Stomach (tissue), 9 donors: Measurements from ENCODE around the gene DMRT3. TPM values are rescaled to one million over a fixed set of nuclear protein-coding genes. Genes with fewer than 3 reads are reported as not detected.

Experiments used
- DNase-seq, 2 donors: peaks; one replicate each; pipeline versions ENCODE4 v3.0.0 to v3.0.0-alpha.2; 2013 to 2019
- H3K27ac ChIP-seq, 5 donors: fragments of 200-600 bp in 4 of 5; sonication (generic) in 4 of 5; one replicate each; pipeline ENCODE4 v1.5.1; 2013 to 2019; ENCODE audit warnings: mild to moderate bottlenecking in 1 of 5, moderate library complexity in 1 of 5
- H3K27me3 ChIP-seq, 3 donors: fragments of 200-600 bp; sonication (generic); one replicate each; pipeline ENCODE4 v1.5.1; 2017 to 2019; ENCODE audit warnings: mixed run types in 1 of 3
- H3K36me3 ChIP-seq, 4 donors: fragments of 200-600 bp; sonication (generic); 1 replicate in 3 of 4; 2 replicates in 1 of 4; pipeline ENCODE4 v1.5.1; 2016 to 2019
- H3K4me1 ChIP-seq, 4 donors: fragments of 200-600 bp; sonication (generic); one replicate each; pipeline ENCODE4 v1.5.1; 2016 to 2019
- H3K4me3 ChIP-seq, 4 donors: fragments of 200-600 bp; sonication (generic) in 3 of 4; one replicate each; pipeline ENCODE4 v1.5.1; 2016 to 2019; ENCODE audit warnings: mild to moderate bottlenecking in 1 of 4
- H3K9me3 ChIP-seq, 4 donors: fragments of 200-600 bp; sonication (generic); one replicate each; pipeline ENCODE4 v1.5.1; 2016 to 2019
- CTCF ChIP-seq, 7 experiments: fragments of 450-650 bp in 4 of 7; fragments of 200-600 bp in 3 of 7; sonication (generic) in 3 of 7; IDR thresholded peaks; one replicate each; pipeline ENCODE4 v1.5.1; 2016 to 2019; ENCODE audit warnings: antibody characterized with exemption in 7 of 7, control low read depth in 2 of 7, mild to moderate bottlenecking in 1 of 7
- EP300 ChIP-seq: sonication (generic); formaldehyde crosslinking; IDR thresholded peaks from one replicate; pipeline ENCODE4 v1.6.1; 2017; ENCODE audit warnings: antibody characterized with exemption
- POLR2A ChIP-seq, 4 donors: fragments of 450-650 bp; IDR thresholded peaks; one replicate each; pipeline ENCODE4 v1.6.1; 2016; ENCODE audit warnings: antibody characterized with exemption in 4 of 4, control low read depth in 2 of 4, mild to moderate bottlenecking in 1 of 4, moderate library complexity in 1 of 4
- POLR2AphosphoS5 ChIP-seq, 3 donors: sonication (generic); formaldehyde crosslinking; IDR thresholded peaks; one replicate each; pipeline ENCODE4 v1.6.1; 2016; ENCODE audit warnings: antibody characterized with exemption in 3 of 3
- WGBS, 5 donors: extraction: QIAGEN DNeasy Blood & Tissue Kit in 3 of 5; methylation state at CpG; one replicate each; pipeline versions ENCODE4 v1.1.5 to v1.1.7; 2013 to 2018; 5-methylcytosine and 5-hydroxymethylcytosine counted together
- intact Hi-C: fragments of 100-400 bp; cut with DNase I; formaldehyde crosslinking; loops from one replicate; pipeline ENCODE4 v1.15.1; 2023; ENCODE audit warnings: low total_unique reads
- polyA plus RNA-seq, 3 donors: library from polyadenylated mRNA; stranded (reverse); fragments of 200-250 nt; gene quantifications; one replicate each; pipeline ENCODE4 v1.2.3, GENCODE V29; 2013
- total RNA-seq, 5 donors: library from RNA; depleted of rRNA; stranded (reverse); fragments of >200 nt; gene quantifications; one replicate each; pipeline versions ENCODE4 v1.1.0 to v1.2.3, GENCODE V29; 2014 to 2016
- donor health status: healthy with polysubstance abuse.
- donor health status: Bipolar disorder and iron deficiency.
- donor health status: healthy.

Gene DMRT3
- total and polyA plus RNA-seq, 8 donors, result 0.35 TPM; not detected in 7

- Histone ChIP-seq H3K27ac (no peak overlapping the region), H3K27me3 (peaks cover 55 to 100% (median 95%) of the 10 kb centered on the region in 3 donors), H3K36me3 (no peaks in the 10 kb centered on the region), H3K4me3 (peak overlapping the region in 3 of 4 donors; percentile 12 to 37 (median 19)), H3K9me3 (no peaks in the 10 kb centered on the region), H3K4me1 (peaks cover 21 to 33% (median 28%) of the 10 kb centered on the region in 4 donors)
- DNase-seq, result peak in 1 of 2 donors; percentile 40
- TF ChIP-seq POLR2AphosphoS5 (IDR thresholded peaks at IDR 0.05) (no peak), EP300 (no peak), POLR2A (IDR thresholded peaks at IDR 0.05) (no peak), CTCF (IDR thresholded peaks at IDR 0.05) (no peak)
- 2 to 7% (median 4%) methylated on average over 23 to 92 of the region's 92 CpGs for WGBS, 5 donors
- intact Hi-C loops, result no loop called here
Measured at GRCh38 chr9:976943-977837, 735 bp downstream of the DMRT3 start.

DNA sequence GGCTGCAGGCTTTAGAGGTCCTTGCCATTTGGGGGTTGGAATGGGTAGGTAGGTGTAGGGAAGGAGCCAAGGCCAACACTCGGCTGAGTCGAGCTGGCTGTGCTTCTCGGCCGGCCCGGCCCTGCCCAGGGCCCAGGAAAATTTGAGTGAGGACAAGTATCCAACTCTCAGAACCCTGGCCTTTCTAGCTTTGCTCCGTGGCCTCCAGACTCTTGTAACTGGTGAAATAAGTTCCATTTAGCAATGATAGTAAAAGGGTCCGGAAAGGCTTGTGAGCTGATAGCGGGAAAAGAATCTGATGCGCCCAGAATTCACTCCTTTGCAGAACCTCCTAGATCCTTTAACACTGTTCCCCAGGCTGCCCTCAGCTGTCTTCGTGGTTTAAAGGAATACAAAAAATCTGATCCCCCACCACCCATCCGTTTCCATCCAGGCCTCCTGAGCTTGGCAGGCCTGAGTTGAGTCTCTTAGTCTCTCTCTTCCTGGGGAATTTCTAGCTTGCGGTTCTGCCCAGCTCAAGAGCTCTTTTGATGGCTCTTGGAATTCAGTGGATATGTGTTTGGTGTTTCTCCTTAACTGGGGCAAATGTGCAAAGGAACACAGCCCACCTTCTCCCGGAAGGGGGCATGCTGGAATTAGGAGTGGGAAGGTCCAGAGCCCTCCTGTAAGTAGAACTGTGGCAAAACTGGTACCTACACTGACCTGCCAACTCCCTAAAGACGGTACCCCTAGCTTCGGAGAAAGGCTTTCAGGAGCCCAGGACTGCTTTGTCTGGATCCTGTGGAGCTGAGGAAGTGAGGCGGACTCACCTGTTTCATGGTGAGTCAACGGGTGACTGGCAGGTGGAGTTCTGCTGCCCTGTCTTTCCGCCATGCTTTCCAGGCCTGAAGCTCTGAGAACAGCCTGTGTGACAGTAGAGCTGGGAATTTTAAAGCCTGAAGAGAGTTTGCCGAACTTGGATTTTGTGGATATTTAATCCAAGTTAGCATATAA lies 1.7 kb downstream of the DMRT3 start:
- Histone ChIP-seq H3K27ac (no peak overlapping the region), H3K9me3 (no peaks in the 10 kb centered on the region), H3K4me1 (peaks cover 11 to 24% (median 19%) of the 10 kb centered on the region in 4 donors), H3K36me3 (no peaks in the 10 kb centered on the region), H3K4me3 (no peak overlapping the region), H3K27me3 (peaks cover 47 to 100% (median 94%) of the 10 kb centered on the region in 3 donors)
- intact Hi-C loops, result no loop called here
- DNase-seq, result no peak
- 18 to 29% (median 25%) methylated on average over 19 of the region's 19 CpGs for WGBS, 5 donors
- TF ChIP-seq CTCF (IDR thresholded peaks at IDR 0.05) (no peak), EP300 (no peak), POLR2A (IDR thresholded peaks at IDR 0.05) (no peak)

- TF ChIP-seq CTCF (IDR thresholded peaks at IDR 0.05), result no peak
- Histone ChIP-seq H3K27ac (no peak overlapping the region), H3K27me3 (peaks cover 38 to 100% (median 79%) of the 10 kb centered on the region in 3 donors), H3K9me3 (no peaks in the 10 kb centered on the region), H3K4me1 (peaks cover 11 to 19% (median 17%) of the 10 kb centered on the region in 4 donors), H3K4me3 (no peak overlapping the region), H3K36me3 (no peaks in the 10 kb centered on the region)
- intact Hi-C loops, result no loop called here
- no peak for DNase-seq
- WGBS, 5 donors, result 6 to 24% (median 17%) methylated on average over 2 of the region's 2 CpGs
Measured at GRCh38 chr9:979983-980382, 3.5 kb downstream of the DMRT3 start.

- Histone ChIP-seq H3K27me3 (peaks cover 38 to 100% (median 75%) of the 10 kb centered on the region in 3 donors), H3K27ac (no peak overlapping the region), H3K4me1 (peaks cover 11 to 19% (median 17%) of the 10 kb centered on the region in 4 donors), H3K36me3 (no peaks in the 10 kb centered on the region), H3K9me3 (no peaks in the 10 kb centered on the region), H3K4me3 (no peak overlapping the region)
- TF ChIP-seq CTCF (IDR thresholded peaks at IDR 0.05), result no peak
- TF ChIP-seq EP300, result no peak
- no peak for TF ChIP-seq POLR2A (IDR thresholded peaks at IDR 0.05)
- no peak for TF ChIP-seq POLR2AphosphoS5 (IDR thresholded peaks at IDR 0.05)
- intact Hi-C loops, result no loop called here
- WGBS, 5 donors, result 2 to 12% (median 9%) methylated on average over 4 of the region's 4 CpGs
- no peak for DNase-seq
Measured at GRCh38 chr9:980640-981039, 4.2 kb downstream of the DMRT3 start.
